SU-DHL-6 (cell line): ENCODE data around the gene COQ8B.

Experiments
- H2AFZ ChIP-seq: fragments of 200-600 bp; sonication (generic); 2 replicates; pipeline ENCODE4 v1.6.1; 2014; ENCODE audit warnings: low read depth, mild to moderate bottlenecking, moderate library complexity, mixed read lengths, antibody characterized with exemption, low read length; ENCODE audit not compliant: severe bottlenecking
- H3F3A ChIP-seq: fragments of 200-600 bp; shearing (Covaris generic); 2 replicates; pipeline ENCODE4 v1.6.0; 2016; ENCODE audit warnings: antibody characterized with exemption, mild to moderate bottlenecking; ENCODE audit not compliant: insufficient read depth
- H3K27ac ChIP-seq: fragments of 200-600 bp; sonication (generic); 2 replicates; pipeline ENCODE4 v1.5.1; 2016; ENCODE audit warnings: low read depth, mild to moderate bottlenecking, low read length, moderate library complexity, mixed read lengths
- H3K27me3 ChIP-seq: fragments of 200-600 bp; sonication (generic), shearing (Covaris generic); 2 replicates; pipeline ENCODE4 v1.6.0; 2014; ENCODE audit warnings: mild to moderate bottlenecking, low read length
- H3K36me3 ChIP-seq: fragments of 200-600 bp; sonication (generic); 2 replicates; pipeline ENCODE4 v1.6.1; 2014; ENCODE audit warnings: mild to moderate bottlenecking, low read length, mixed read lengths
- H3K4me2 ChIP-seq: fragments of 300-600, 200-600 bp; shearing (Covaris generic), sonication (generic); 2 replicates; pipeline ENCODE4 v1.6.0; 2014; ENCODE audit warnings: low read length, low read depth, mild to moderate bottlenecking; ENCODE audit not compliant: poor library complexity, severe bottlenecking
- H3K4me3 ChIP-seq: fragments of 200-600 bp; sonication (generic); 2 replicates; pipeline ENCODE4 v1.5.1; 2014; ENCODE audit warnings: antibody characterized with exemption, low read length, mild to moderate bottlenecking, mixed read lengths; ENCODE audit not compliant: insufficient read depth, poor library complexity, severe bottlenecking
- H3K79me2 ChIP-seq: fragments of 200-600 bp; sonication (generic); 2 replicates; pipeline ENCODE4 v1.6.1; 2014; ENCODE audit warnings: mild to moderate bottlenecking, low read length, moderate library complexity; ENCODE audit not compliant: insufficient read depth
- H3K9ac ChIP-seq: fragments of 200-600 bp; sonication (generic); 2 replicates; pipeline ENCODE4 v1.7.0; 2014; ENCODE audit warnings: mild to moderate bottlenecking, low read length
- H3K9me2 ChIP-seq: fragments of 200-600 bp; sonication (generic); replicated peaks from 2 replicates; pipeline ENCODE4 v1.6.1; 2014; ENCODE audit warnings: low read length; ENCODE audit not compliant: insufficient read depth
- H3K9me3 ChIP-seq: fragments of 200-600 bp; sonication (generic); 2 replicates; pipeline ENCODE4 v1.6.1; 2014; ENCODE audit warnings: low read length, mixed read lengths; ENCODE audit not compliant: insufficient read depth
- H4K20me1 ChIP-seq: fragments of 200-600 bp; sonication (generic); 2 replicates; pipeline ENCODE4 v1.6.1; 2014; ENCODE audit warnings: low read depth, mild to moderate bottlenecking, antibody characterized with exemption, low read length, moderate library complexity, mixed read lengths
- CTCF ChIP-seq: fragments of 200-600 bp; sonication (generic); IDR thresholded peaks from one replicate; pipeline ENCODE4 v1.5.1; 2017; ENCODE audit warnings: antibody characterized with exemption, mild to moderate bottlenecking, low read length, moderate library complexity; ENCODE audit not compliant: insufficient read depth, poor library complexity, severe bottlenecking
- EZH2phosphoT487 ChIP-seq: fragments of 200-600 bp; sonication (generic), shearing (Covaris generic); conservative IDR thresholded peaks from 2 replicates; pipeline ENCODE4 v1.6.1; 2018; ENCODE audit warnings: mild to moderate bottlenecking, antibody characterized with exemption, low read length, moderate library complexity, mixed read lengths

Gene COQ8B

GRCh38 chr19:40750058-40750873 is 33.6 kb upstream of the COQ8B start, which contains the start of gene ACTMAP:
Gene ACTMAP (minus strand): TSS chr19:40750477. CDS start chr19:40749803, 674 bp downstream.
- TF ChIP-seq CTCF (no peak), EZH2phosphoT487 (no peak)
- H3K4me3 ChIP-seq, result peak within 1 kb of the TSS; percentile 70
- H3F3A ChIP-seq, result no peaks in the 10 kb centered on the region
- H4K20me1 ChIP-seq, result peaks cover 1% of the 10 kb centered on the region; the same call in 1 of the 2 replicates
- H3K36me3 ChIP-seq, result no peaks in the 10 kb centered on the region; the same call in none of the 2 replicates
- no peaks in the 10 kb centered on the region for H3K9me2 ChIP-seq
- H3K9ac ChIP-seq, result peak within 1 kb of the TSS; percentile 84
- H3K4me2 ChIP-seq, result peak within 1 kb of the TSS; percentile 94
- H3K27ac ChIP-seq, result peak within 1 kb of the TSS; percentile 91
- peaks cover 42% of the 10 kb centered on the region for H3K79me2 ChIP-seq
- no peaks in the 10 kb centered on the region for H3K27me3 ChIP-seq
- peak within 1 kb of the TSS; percentile 23 for H2AFZ ChIP-seq
- no peaks in the 10 kb centered on the region for H3K9me3 ChIP-seq

- no peak overlapping the region for H3K9ac ChIP-seq
- H4K20me1 ChIP-seq, result no peaks in the 10 kb centered on the region
- H3K36me3 ChIP-seq, result no peaks in the 10 kb centered on the region
- no peaks in the 10 kb centered on the region for H3K27me3 ChIP-seq
- no peak overlapping the region for H3K4me2 ChIP-seq
- TF ChIP-seq EZH2phosphoT487 (no peak), CTCF (no peak)
- no peak overlapping the region for H3K27ac ChIP-seq
- no peak overlapping the region for H2AFZ ChIP-seq
- H3K9me3 ChIP-seq, result no peaks in the 10 kb centered on the region
- peaks cover 15% of the 10 kb centered on the region for H3K79me2 ChIP-seq
- H3K4me3 ChIP-seq, result no peak overlapping the region
- H3K9me2 ChIP-seq, result no peaks in the 10 kb centered on the region
- no peaks in the 10 kb centered on the region for H3F3A ChIP-seq
Observed at GRCh38 chr19:40747536-40747935, 30.9 kb upstream of the COQ8B start.

- Histone ChIP-seq H4K20me1 (no peaks in the 10 kb centered on the region), H3K27me3 (no peaks in the 10 kb centered on the region), H3K79me2 (no peaks in the 10 kb centered on the region), H3K36me3 (no peaks in the 10 kb centered on the region), H3F3A (no peaks in the 10 kb centered on the region), H3K4me2 (no peak overlapping the region), H3K9ac (no peak overlapping the region), H3K9me2 (no peaks in the 10 kb centered on the region), H2AFZ (no peak overlapping the region), H3K9me3 (no peaks in the 10 kb centered on the region), H3K4me3 (no peak overlapping the region), H3K27ac (no peak overlapping the region)
- no peak for TF ChIP-seq CTCF
- TF ChIP-seq EZH2phosphoT487, result no peak
Observed at GRCh38 chr19:40745402-40745780, 28.7 kb upstream of the COQ8B start.
